HCT116 (cell line): ENCODE measurements around the gene PRMT3. TPM values are rescaled to one million over a fixed set of nuclear protein-coding genes. Genes with fewer than 3 reads are reported as not detected.

Experiments used
- ATAC-seq: fragments of 200-7000 bp; cut with Tn5 transposase; 2 replicates; pipeline ENCODE4 v1.9.1; 2020; ENCODE audit warnings: mild to moderate bottlenecking, moderate library complexity
- BruUV-seq: library from RNA; stranded (reverse); fragments of 400-500 nt; replicated peaks from 2 replicates; lab custom pipeline; 2021; lab: Mats Ljungman, UMichigan
- CTCF ChIA-PET: fragments of 300-600 bp; sonication (Branson Sonifier 250); formaldehyde crosslinking; loops from one replicate; lab custom pipeline; 2021; ENCODE audit warnings: antibody characterized with exemption; lab: Charles Lee
- POLR2A ChIA-PET: fragments of 300-600, 350-600 bp; sonication (Branson Sonifier 250); formaldehyde crosslinking; loops from one replicate; lab custom pipeline; 2021; ENCODE audit warnings: antibody characterized with exemption; lab: Charles Lee
- RAD21 ChIA-PET, 2 experiments: fragments of 300-600 bp; sonication (Branson Sonifier 250); formaldehyde crosslinking; loops; one replicate each; lab custom pipeline; 2023; ENCODE audit warnings: low total read pairs in 2 of 2; ENCODE audit not compliant: uncharacterized antibody in 2 of 2, unreplicated experiment in 2 of 2, low non-redundant PET in 1 of 2; lab: Charles Lee
- DNase-seq: peaks from one replicate; pipeline ENCODE4 v3.0.0-alpha.2; 2010; ENCODE audit warnings: low read depth, low spot score
- H2AFZ ChIP-seq: fragments of 200-600 bp; shearing (Covaris generic), sonication (generic); 2 replicates; pipeline ENCODE4 v1.6.1; 2017; ENCODE audit warnings: low read depth, mixed run types, mixed read lengths, antibody characterized with exemption, low read length; ENCODE audit not compliant: poor library complexity, severe bottlenecking
- H3K27ac ChIP-seq: 2 replicates; pipeline ENCODE4 v1.5.1; 2012; ENCODE audit warnings: low read depth, low read length
- H3K27me3 ChIP-seq: fragments of 200-600 bp; sonication (generic); 2 replicates; pipeline ENCODE4 v1.6.1; 2016; ENCODE audit warnings: mixed run types, low read length, mixed read lengths; ENCODE audit not compliant: insufficient read depth
- H3K36me3 ChIP-seq, 2 experiments: fragments of 200-500 bp in 1 of 2; fragments of 200-600 bp in 1 of 2; sonication (Bioruptor generic) in 1 of 2; sonication (generic) in 1 of 2; 2 replicates each; pipeline versions ENCODE4 v1.5.1 to v1.6.1; 2014 to 2016; ENCODE audit warnings: low read length in 2 of 2, inconsistent platforms in 1 of 2, mixed read lengths in 1 of 2, mixed run types in 1 of 2; ENCODE audit not compliant: insufficient read depth in 2 of 2, control insufficient read depth in 1 of 2
- H3K4me1 ChIP-seq, 2 experiments: fragments of 200-600 bp in 1 of 2; sonication (generic) in 1 of 2; 2 replicates each; pipeline versions ENCODE4 v1.5.1 to v1.6.1; 2012 to 2017; ENCODE audit warnings: low read length in 2 of 2, inconsistent platforms in 1 of 2, mild to moderate bottlenecking in 1 of 2, mixed read lengths in 1 of 2, mixed run types in 1 of 2, moderate library complexity in 1 of 2; ENCODE audit not compliant: insufficient read depth in 2 of 2, control insufficient read depth in 1 of 2
- H3K4me2 ChIP-seq: fragments of 200-600 bp; sonication (generic); 2 replicates; pipeline ENCODE4 v1.6.1; 2017; ENCODE audit warnings: mixed run types, low read length, mixed read lengths
- H3K4me3 ChIP-seq, 2 experiments: fragments of 200-600 bp in 1 of 2; sonication (generic) in 1 of 2; replicated peaks in 1 of 2; 2 replicates each; pipeline ENCODE4 v1.5.1; 2011 to 2016; ENCODE audit warnings: low read length in 2 of 2, control low read depth in 1 of 2, low read depth in 1 of 2, mild to moderate bottlenecking in 1 of 2, mixed read lengths in 1 of 2, mixed run types in 1 of 2
- H3K79me2 ChIP-seq: fragments of 200-600 bp; sonication (generic); 2 replicates; pipeline ENCODE4 v1.6.1; 2017; ENCODE audit warnings: mild to moderate bottlenecking, mixed run types, low read length, moderate library complexity, mixed read lengths; ENCODE audit not compliant: insufficient read depth
- H3K9ac ChIP-seq: fragments of 200-600 bp; sonication (generic); 2 replicates; pipeline ENCODE4 v1.6.1; 2016; ENCODE audit warnings: low read length, mixed read lengths
- H3K9me2 ChIP-seq: fragments of 200-600 bp; sonication (generic), shearing (Covaris generic); 2 replicates; pipeline ENCODE4 v1.6.1; 2017; ENCODE audit warnings: mixed run types, mild to moderate bottlenecking, moderate library complexity; ENCODE audit not compliant: insufficient read depth
- H3K9me3 ChIP-seq, 2 experiments: fragments of 200-500 bp in 1 of 2; fragments of 200-600 bp in 1 of 2; sonication (Bioruptor generic) in 1 of 2; sonication (generic) in 1 of 2; 2 replicates each; pipeline ENCODE4 v1.6.1; 2014 to 2017; ENCODE audit warnings: low read length in 2 of 2, mixed read lengths in 2 of 2, inconsistent platforms in 1 of 2, low read depth in 1 of 2, mild to moderate bottlenecking in 1 of 2, mixed run types in 1 of 2, moderate library complexity in 1 of 2; ENCODE audit not compliant: control insufficient read depth in 1 of 2, insufficient read depth in 1 of 2
- H4K20me1 ChIP-seq: fragments of 200-600 bp; sonication (generic), shearing (Covaris generic); 2 replicates; pipeline ENCODE4 v1.6.1; 2017; ENCODE audit warnings: mixed run types, mild to moderate bottlenecking, moderate library complexity; ENCODE audit not compliant: insufficient read depth
- CBX3 ChIP-seq: IDR thresholded peaks from 2 replicates; pipeline ENCODE4 v1.6.1; 2012; ENCODE audit warnings: low read depth
- CEBPB ChIP-seq: IDR thresholded peaks from 2 replicates; pipeline ENCODE4 v1.6.1; 2012; ENCODE audit warnings: low read depth
- EGR1 ChIP-seq: IDR thresholded peaks from 2 replicates; pipeline ENCODE4 v1.6.1; 2012; ENCODE audit warnings: low read depth
- ELF1 ChIP-seq: IDR thresholded peaks from 2 replicates; pipeline ENCODE4 v1.6.1; 2012; ENCODE audit warnings: low read depth, borderline replicate concordance
- EZH2 ChIP-seq: fragments of 200-600 bp; sonication (generic); IDR thresholded peaks from 2 replicates; pipeline ENCODE4 v1.6.1; 2017; ENCODE audit warnings: antibody characterized with exemption, mixed run types
- EZH2phosphoT487 ChIP-seq: fragments of 200-600 bp; IDR thresholded peaks from 2 replicates; pipeline ENCODE4 v1.6.1; 2018; ENCODE audit warnings: antibody characterized with exemption, borderline replicate concordance
- FOSL1 ChIP-seq: IDR thresholded peaks from 2 replicates; pipeline ENCODE4 v1.6.1; 2012; ENCODE audit warnings: low read depth
- JUND ChIP-seq: IDR thresholded peaks from 2 replicates; pipeline ENCODE4 v1.6.1; 2012
- POLR2A ChIP-seq: IDR thresholded peaks from 2 replicates; pipeline ENCODE4 v1.7.0; 2011; ENCODE audit warnings: borderline replicate concordance; ENCODE audit not compliant: insufficient read depth, insufficient read length; ENCODE audit errors: extremely low read depth
- POLR2AphosphoS5 ChIP-seq: IDR thresholded peaks from 2 replicates; pipeline ENCODE4 v1.6.1; 2011; ENCODE audit warnings: mild to moderate bottlenecking, low read depth, low read length, moderate library complexity
- RAD21 ChIP-seq: IDR thresholded peaks from 2 replicates; pipeline ENCODE4 v1.6.1; 2012; ENCODE audit warnings: low read depth, mild to moderate bottlenecking
- SP1 ChIP-seq: IDR thresholded peaks from 2 replicates; pipeline ENCODE4 v1.6.1; 2012; ENCODE audit warnings: low read depth
- SRF ChIP-seq: IDR thresholded peaks from 2 replicates; pipeline ENCODE4 v1.6.1; 2012; ENCODE audit warnings: low read depth
- ZFX ChIP-seq: fragments of 450-650 bp; IDR thresholded peaks from 2 replicates; pipeline ENCODE4 v1.6.1; 2017
- intact Hi-C: fragments of 100-400 bp; cut with micrococcal nuclease; formaldehyde crosslinking; loops from 2 replicates; pipeline ENCODE4 v1.10.0; 2022
- total RNA-seq: library from RNA; stranded (reverse); gene quantifications from one replicate; pipeline ENCODE4 v1.2.1, GENCODE V29; 2021; ENCODE audit not compliant: unreplicated experiment
- TF ChIP-seq, protein P1 (sequence below): IDR thresholded peaks from 2 replicates; pipeline ENCODE4 v1.6.1; 2012; ENCODE audit warnings: low read depth
- TF ChIP-seq, protein P2 (sequence below): IDR thresholded peaks from 2 replicates; pipeline ENCODE4 v1.6.1; 2012

PRMT3 gene
- total RNA-seq, 1 experiment from 2014 or later: 24.3 TPM

DNA sequence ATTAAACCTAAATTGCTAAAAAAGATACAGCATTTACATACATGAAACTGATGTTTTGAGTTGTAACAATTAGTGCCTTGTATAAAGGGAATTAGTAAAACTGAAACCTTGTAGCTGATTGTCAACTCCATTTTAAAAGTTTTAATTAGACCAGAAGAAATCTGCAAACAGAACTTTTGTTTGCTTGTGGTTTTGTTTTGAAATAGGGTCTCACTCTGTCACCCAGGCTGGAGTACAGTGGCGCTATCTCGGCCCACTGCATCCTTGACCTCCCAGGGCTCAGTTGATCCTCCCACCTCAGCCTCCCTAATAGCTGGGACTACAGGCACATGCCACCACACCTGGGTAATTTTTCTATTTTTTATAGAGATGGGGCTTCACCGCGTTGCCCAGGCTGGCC is 125.4 kb downstream of the PRMT3 start:
- ChIA-PET RAD21 (no interaction called here), POLR2A (no interaction called here), CTCF (interaction anchor here (1.2 kb wide), 1 partner anchor 97 kb away, joined by 3 read pairs; no protein-coding TSS in a partner anchor)
- Histone ChIP-seq H3K27ac (no peak overlapping the region), H3K9me3 (no peaks in the 10 kb centered on the region), H3K36me3 (no peaks in the 10 kb centered on the region; a peak in 1 of 4 replicates), H4K20me1 (no peaks in the 10 kb centered on the region), H3K27me3 (no peaks in the 10 kb centered on the region), H3K9me2 (no peaks in the 10 kb centered on the region), H2AFZ (no peak overlapping the region), H3K4me2 (no peak overlapping the region), H3K4me3 (no peak overlapping the region), H3K4me1 (no peaks in the 10 kb centered on the region), H3K9ac (no peak overlapping the region), H3K79me2 (no peaks in the 10 kb centered on the region)
- intact Hi-C loops: no loop called here
- no peak for DNase-seq
- no peak for ATAC-seq
- no peak for TF ChIP-seq CBX3
- TF ChIP-seq ZFX: no peak
- no peak for TF ChIP-seq CEBPB
- TF ChIP-seq EZH2phosphoT487: no peak
- no peak for TF ChIP-seq EZH2
- TF ChIP-seq JUND: no peak
- TF ChIP-seq, protein P1, sequence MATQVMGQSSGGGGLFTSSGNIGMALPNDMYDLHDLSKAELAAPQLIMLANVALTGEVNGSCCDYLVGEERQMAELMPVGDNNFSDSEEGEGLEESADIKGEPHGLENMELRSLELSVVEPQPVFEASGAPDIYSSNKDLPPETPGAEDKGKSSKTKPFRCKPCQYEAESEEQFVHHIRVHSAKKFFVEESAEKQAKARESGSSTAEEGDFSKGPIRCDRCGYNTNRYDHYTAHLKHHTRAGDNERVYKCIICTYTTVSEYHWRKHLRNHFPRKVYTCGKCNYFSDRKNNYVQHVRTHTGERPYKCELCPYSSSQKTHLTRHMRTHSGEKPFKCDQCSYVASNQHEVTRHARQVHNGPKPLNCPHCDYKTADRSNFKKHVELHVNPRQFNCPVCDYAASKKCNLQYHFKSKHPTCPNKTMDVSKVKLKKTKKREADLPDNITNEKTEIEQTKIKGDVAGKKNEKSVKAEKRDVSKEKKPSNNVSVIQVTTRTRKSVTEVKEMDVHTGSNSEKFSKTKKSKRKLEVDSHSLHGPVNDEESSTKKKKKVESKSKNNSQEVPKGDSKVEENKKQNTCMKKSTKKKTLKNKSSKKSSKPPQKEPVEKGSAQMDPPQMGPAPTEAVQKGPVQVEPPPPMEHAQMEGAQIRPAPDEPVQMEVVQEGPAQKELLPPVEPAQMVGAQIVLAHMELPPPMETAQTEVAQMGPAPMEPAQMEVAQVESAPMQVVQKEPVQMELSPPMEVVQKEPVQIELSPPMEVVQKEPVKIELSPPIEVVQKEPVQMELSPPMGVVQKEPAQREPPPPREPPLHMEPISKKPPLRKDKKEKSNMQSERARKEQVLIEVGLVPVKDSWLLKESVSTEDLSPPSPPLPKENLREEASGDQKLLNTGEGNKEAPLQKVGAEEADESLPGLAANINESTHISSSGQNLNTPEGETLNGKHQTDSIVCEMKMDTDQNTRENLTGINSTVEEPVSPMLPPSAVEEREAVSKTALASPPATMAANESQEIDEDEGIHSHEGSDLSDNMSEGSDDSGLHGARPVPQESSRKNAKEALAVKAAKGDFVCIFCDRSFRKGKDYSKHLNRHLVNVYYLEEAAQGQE: no peak
- TF ChIP-seq POLR2A: no peak
- TF ChIP-seq ELF1: no peak
- no peak for TF ChIP-seq RAD21
- no peak for TF ChIP-seq SRF
- no peak for TF ChIP-seq SP1
- TF ChIP-seq EGR1: no peak
- TF ChIP-seq, protein P2, sequence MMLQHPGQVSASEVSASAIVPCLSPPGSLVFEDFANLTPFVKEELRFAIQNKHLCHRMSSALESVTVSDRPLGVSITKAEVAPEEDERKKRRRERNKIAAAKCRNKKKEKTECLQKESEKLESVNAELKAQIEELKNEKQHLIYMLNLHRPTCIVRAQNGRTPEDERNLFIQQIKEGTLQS: no peak
- no peak for TF ChIP-seq FOSL1
- TF ChIP-seq POLR2AphosphoS5: no peak
- BruUV-seq: TSS peak; percentile 3
